Measurements from ENCODE around the gene GOT2.
A peak's percentile ranks its signal among the peaks of the same experiment; 100 is the strongest.
"Not testable (repeated sequence)": the region's sequence is repeated elsewhere in the genome, so short reads cannot be mapped to it uniquely, and the experiment has no call there.

Gene GOT2

GRCh38 chr16:58716468-58716867 lies 17.6 kb downstream of the GOT2 start:
- FAIRE-seq: no peak

DNA sequence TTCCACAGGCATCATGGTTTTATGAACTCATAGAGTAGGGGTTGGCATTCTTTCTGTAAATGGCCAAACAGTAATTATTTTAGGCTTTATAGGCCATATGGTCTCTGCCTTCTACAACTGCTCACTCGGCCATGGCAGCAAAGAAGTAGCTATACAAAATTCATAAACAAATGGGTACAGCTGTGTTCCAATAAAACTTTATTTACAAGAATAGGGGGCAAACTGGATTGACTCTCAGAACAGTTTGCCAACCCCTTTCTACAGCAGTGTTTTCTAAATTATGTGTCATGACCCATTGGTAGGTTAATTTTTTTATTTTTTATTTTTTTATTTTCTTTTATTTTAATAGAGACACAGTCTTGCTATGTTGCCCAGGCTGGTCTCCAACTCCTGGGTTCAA lies 20.4 kb downstream of the GOT2 start:
- FAIRE-seq: no peak

GRCh38 chr16:58709333-58709732 lies 24.8 kb downstream of the GOT2 start:
- no peak for FAIRE-seq

DNA sequence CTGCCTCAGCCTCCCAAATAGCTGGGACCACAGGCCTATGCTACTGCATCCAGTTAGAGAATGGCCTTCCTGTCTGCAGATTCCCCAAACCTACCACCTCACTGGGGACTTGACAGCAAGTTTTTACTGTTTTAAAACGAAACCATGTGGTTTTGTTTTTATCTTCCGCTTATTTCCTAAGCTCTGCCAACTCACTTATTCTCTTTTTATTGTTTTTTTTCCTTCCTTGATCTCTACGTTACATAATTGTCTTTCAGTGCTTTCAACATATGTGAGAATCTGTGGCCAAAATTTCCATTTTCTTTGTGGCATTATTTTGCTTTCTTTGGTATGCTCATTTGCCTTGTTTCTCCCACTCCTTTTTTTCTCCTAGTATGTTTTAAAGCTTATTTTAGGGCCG lies 35.0 kb downstream of the GOT2 start:
- no peak for FAIRE-seq

DNA sequence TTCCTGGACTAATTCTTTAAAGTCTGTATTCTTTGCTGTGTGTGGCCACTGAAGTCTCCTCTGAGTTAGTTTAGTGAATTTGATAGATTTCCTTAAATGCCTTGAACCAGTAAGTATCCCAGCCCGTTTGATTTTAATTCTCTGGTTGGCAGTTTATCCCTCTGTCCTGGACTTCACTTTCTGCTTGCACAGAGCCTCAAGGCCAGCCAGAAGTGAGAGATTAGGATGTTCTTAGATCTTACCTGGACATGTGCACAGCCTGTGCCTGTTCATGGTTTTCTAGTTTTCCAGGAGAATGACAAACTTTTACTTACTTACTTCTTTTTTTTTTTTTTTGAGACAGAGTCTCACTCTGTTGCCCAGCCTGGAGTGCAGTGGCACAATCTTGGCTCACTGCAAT lies 38.7 kb downstream of the GOT2 start:
- FAIRE-seq: no peak

DNA sequence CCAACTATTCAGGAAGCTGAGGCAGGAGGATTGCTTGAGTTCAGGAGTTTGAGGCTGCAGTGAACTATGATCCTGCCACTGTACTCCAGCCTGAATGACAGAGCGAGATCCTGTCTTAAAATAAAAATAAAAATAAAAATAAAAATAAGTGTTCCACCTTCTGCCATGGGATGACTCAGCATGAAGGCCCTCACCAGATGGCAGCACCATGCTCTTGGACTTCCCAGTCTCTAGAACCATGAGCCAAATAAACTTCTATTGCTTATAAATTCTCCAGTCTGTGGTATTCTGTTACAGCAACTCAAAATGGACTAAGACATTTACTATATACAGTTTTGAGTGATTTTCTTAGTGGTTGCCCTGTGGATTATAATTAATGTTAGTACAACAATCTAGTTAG lies 41.7 kb downstream of the GOT2 start:
- no peak for FAIRE-seq

- not testable (repeated sequence) for FAIRE-seq
Observed at GRCh38 chr16:58686985-58687706, 47.0 kb downstream of the GOT2 start.

DNA sequence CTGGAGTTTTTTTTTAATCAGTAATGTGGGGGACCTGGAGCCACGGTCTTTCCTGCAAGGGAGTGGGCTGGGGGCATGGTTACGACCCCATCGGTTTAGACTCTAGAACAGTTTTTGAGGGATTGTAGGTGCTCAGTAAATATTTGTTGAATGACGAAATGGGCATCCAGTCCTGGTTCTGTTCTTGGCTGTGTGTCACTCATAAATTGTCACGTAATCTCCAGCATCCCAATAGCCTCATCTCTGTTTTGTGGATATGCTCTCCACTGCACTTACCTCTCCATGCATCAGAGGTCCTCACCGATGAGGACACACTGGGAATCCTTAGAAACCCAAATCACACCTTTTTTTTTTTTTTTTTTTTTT lies 49.0 kb downstream of the GOT2 start:
- FAIRE-seq: no peak

- no peak for FAIRE-seq
Observed at GRCh38 chr16:58684354-58685083, 49.6 kb downstream of the GOT2 start, which contains the start of gene SLC38A7. Gene SLC38A7 (minus strand): TSS chr16:58684770. CDS start chr16:58680126, 4,644 bp downstream.

- FAIRE-seq: no peak
Observed at GRCh38 chr16:58684001-58684353, 50.1 kb downstream of the GOT2 start.

DNA sequence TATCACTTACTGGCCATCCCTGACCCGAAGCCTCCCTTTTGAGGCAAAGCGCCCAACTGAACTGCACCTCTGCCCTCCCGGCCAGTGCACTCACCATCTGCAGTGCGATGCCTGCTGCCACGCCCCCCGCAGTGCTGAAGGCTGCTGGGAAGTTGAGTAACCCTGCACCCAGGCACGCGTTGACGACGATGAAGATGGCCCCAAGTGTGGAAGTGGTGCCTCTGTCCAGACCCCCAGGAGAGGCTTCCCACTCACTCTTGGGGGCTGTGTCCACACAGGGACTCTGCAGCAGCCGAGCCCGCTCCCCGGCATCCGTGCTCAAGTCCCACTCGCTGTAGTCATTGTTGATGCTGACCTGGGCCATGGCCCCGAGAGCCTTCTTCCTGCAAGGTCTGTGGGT lies 54.4 kb downstream of the GOT2 start:
- FAIRE-seq: no peak

- no peak for FAIRE-seq
Observed at GRCh38 chr16:58678716-58679115, 55.4 kb downstream of the GOT2 start.

- FAIRE-seq: no peak
Observed at GRCh38 chr16:58678269-58678668, 55.8 kb downstream of the GOT2 start.

GRCh38 chr16:58670946-58671583 lies 63.1 kb downstream of the GOT2 start:
- FAIRE-seq: no peak

DNA sequence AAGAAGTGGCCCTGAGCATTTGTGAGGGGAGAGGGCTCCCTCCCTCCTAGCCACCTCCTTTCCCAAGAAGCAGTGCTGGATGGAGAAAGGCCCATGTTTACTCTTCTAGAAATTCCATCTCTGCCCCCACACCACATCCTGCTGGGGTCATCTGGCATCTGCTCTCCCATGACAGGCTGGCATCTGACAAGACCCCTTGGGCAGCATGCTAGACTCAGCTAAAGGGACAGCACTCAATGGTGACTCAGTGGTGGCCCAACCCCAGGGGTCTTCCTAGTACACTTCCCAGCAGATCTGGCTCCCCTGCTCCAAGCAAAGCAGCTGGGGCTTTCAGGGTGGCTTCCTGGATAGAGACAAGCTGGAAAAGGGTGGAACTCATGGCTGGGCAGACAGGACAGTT lies 63.9 kb downstream of the GOT2 start:
- FAIRE-seq: no peak

GRCh38 chr16:58665200-58665599 lies 68.9 kb downstream of the GOT2 start:
- no peak for FAIRE-seq

- peak; percentile 39 for FAIRE-seq
Observed at GRCh38 chr16:58661199-58661830, 72.8 kb downstream of the GOT2 start.

DNA sequence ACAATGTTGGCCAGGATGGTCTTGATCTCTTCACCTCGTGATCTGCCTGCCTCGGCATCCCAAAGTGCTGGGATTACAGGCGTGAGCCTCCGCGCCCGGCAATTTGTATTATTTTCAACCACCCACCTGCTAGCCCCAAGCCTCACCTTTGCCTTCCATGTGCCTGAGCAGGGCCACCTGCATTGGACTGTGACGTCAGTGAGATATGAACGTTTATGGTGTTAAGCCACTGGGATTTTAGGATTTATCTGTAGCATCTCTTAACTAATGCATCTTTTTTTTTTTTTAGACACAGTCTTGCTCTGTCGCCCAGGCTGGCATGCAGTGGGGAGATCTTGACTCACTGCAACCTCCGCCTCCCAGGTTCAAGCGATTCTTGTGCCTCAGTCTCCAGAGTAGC lies 74.2 kb downstream of the GOT2 start:
- FAIRE-seq: not testable (repeated sequence)

- FAIRE-seq: no peak
Observed at GRCh38 chr16:58658796-58659211, 75.3 kb downstream of the GOT2 start.
